Stimulated activated CD8-positive, alpha-beta memory T cell treated with anti-CD3 and anti-CD28 coated beads, Interleukin-15, amount 100 ng/mL, for 4 hours (primary cell): ENCODE results near the gene MIPEP.

Experiments used
- DNase-seq, 2 donors: peaks; one replicate each; pipeline ENCODE4 v3.0.0-alpha.2; 2020; ENCODE audit warnings: low read depth in 2 of 2

The MIPEP gene

GRCh38 chr13:23810685-23811240 is 78.4 kb downstream of the MIPEP start:
- DNase-seq = no peak

GRCh38 chr13:23808803-23809202 is 80.4 kb downstream of the MIPEP start:
- DNase-seq = no peak

DNA sequence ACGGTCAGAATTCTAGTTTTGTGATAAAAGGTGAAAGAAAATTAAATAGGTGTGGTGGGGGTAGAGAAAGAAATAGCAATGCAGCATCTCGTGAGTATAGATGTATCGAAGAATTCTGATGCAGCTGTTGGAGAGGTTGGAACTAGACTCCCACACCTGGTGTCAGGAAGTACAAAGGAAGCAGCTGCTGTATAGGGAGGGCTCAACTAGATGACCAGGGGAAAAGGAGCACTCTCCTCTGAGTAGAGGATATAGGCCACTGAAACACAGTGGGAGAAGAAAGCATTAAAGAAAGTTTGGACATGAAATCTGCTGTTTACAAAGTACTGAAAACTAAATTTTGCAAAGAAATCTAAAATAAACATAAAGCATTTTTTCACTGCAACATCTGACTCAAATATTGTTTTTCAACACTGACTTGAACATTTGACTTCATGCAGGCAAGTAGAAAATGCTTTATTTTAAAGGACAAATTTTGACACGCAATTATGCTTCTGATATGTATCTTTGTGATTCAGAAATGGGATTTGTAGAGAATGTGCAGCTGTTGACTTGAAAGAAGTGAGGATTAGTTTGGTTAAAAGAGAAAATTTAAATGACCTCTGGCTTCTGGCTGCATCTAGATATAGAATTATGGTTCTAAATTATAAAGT is 82.2 kb downstream of the MIPEP start:
- no peak for DNase-seq

GRCh38 chr13:23805821-23806220 is 83.4 kb downstream of the MIPEP start:
- no peak for DNase-seq

DNA sequence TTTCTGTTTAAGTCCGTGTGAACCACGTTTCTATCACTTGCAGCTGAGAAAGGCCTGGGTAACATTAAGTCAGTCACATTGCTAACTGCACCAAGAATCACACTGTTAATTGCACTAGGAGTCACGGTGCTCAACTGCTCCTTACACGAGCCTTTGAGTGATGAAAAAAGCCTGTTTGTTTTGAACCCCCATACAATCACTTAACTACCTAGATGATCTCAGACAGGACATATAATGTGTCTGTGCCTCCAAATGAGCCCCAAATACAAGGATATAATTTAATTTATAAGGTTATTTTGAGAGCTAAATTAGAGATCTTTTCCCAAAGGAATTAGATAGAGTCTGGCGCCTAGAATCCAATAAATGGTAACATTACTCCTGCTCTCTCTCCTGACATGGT is 84.1 kb downstream of the MIPEP start:
- no peak for DNase-seq

DNA sequence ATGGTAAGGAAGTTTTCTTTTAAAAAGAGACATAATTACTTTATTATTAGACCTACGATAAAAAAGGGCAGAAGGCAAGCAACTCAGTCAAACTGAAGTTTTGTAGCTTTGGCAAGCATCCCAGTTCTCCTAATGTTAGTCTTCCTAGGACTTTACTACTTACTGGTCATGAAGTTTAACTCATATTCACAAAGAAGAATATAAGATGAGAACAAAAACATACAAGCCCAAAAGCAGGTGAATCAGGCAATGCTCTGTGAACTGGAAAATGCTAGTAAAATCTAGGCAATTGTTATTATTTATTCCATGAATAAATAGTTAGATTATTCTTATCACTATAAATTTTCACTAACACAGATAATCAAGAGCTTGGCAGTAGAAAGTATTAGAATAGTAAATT is 85.0 kb downstream of the MIPEP start:
- DNase-seq = no peak

DNA sequence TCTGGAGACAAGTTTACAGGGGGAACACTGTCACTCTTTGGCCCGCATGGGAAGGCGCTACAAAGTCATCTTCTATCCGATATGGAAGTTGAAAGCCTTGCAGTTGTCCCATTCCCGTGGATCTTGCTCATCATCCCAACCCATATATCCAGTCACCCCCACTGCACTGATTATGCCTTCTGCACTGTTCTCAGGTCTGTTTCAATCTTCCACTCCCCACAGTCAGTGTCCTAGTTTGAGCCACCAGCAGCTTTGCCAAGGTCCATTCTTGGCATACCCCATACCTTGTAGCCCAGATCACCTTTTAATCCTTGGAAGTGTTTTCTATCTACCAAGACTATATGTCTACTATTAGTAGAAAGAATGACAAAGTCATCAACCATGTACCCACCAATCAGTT is 88.1 kb downstream of the MIPEP start:
- no peak for DNase-seq

DNA sequence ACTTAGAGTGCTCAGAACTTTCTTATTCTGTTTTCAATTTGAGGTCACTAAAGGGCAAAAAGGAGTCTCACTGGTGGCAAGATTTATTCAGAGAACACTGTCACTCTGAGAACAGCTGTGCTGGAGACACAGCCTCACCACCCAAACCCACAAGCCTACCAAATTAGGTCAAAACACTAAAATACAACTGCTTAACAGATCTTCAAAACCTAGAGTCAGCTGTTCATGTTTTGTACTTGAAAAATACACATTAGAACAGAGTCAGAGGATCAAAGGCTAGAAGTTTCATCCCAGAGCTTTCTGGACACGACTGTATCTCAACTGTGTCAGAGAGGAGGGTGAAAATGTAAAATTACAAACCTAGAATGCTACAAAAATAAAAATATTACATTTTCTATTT is 89.3 kb downstream of the MIPEP start:
- no peak for DNase-seq

GRCh38 chr13:23797276-23797903 is 91.8 kb downstream of the MIPEP start:
- no peak for DNase-seq

- no peak for DNase-seq
Observed at GRCh38 chr13:23796551-23796950, 92.6 kb downstream of the MIPEP start.

DNA sequence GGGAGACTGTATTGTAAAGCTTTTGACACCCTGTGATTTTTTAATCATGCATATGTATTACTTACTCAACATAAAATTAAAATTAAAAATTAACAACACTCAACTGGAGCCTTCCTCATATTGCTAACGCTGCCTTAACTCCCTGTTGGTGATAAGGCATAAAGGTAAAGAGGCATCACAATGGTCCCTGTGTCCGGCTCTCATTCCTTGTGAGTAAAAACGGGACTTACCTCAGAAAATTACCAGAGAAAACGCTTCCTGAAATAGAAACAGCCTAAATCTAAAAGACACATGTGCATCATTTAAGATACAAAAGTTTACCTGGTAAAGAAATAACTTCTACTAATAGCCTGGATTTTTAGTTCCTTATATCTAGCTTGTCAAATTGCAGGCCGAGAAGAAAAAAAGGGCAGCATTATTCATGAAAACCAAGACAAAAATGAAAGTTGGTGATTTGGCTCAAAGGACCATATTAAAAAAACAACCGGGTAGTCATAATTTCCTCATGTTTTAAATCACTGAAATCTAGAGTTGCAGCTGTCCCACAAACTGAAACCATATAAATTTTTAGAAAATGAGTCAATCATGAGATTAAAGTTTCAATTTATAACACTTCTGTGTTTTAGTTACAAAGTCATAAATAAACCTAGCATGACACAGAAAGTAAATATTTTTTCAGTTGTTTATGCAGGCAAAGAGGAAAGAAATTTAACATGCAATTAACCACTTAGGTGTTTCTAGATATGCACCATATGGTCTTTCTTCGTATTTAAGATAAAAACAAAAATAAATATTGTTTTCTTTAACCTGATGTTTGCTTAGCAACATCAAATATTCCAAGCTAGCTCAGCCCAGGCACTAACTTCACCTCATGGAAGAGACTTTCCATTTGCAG is 94.7 kb downstream of the MIPEP start:
- DNase-seq = no peak

DNA sequence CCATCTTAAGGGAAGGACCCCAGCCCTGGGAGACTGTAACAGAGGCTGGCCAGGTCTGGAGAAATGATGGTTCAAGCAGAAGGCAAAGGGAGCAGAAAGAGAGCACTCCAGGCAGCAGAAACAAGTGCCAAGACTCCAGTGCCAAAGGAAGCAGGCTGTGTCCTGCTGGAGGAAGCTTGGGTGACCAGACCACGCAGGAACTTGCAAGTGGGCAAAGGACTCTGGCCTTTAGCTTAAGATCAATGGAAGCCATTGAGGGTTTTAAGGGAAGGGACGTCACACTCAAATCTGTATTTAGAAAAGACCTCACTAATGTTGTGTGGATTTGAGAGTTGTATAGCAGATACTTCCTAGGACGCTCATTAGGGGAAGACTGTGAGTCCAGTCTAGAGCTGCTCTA is 95.5 kb downstream of the MIPEP start:
- DNase-seq = no peak

- no peak for DNase-seq
Observed at GRCh38 chr13:23792680-23793079, 96.5 kb downstream of the MIPEP start.

DNA sequence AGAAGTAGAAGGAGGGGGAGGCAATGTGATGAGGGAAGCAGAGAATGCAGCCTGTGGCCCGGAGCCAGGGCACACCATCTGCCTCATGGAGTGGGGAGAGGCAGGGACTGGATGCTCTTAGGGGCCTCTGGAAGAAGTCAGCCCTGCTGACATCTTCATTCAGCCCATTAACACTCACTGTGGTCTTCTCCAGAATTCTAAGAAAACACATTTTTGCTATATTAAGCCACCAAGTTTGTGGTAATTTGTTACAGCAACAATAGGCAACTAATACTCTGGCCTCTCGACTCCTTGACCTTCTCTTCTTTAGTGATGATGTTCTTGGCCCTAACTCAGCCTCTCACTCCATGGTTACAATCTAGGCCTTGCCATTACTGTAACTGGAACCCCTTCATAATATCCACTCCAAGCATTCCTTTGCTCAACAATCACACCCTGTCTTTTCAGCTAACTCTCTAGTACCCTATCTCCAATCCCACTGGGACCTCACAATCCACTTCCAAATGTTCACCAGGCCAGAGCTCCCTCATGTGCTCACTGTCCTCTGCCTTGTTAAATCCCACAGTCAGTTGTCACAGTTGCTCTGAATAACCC is 98.5 kb downstream of the MIPEP start:
- DNase-seq = no peak

- DNase-seq = no peak
Observed at GRCh38 chr13:23789576-23790346, 99.4 kb downstream of the MIPEP start.

DNA sequence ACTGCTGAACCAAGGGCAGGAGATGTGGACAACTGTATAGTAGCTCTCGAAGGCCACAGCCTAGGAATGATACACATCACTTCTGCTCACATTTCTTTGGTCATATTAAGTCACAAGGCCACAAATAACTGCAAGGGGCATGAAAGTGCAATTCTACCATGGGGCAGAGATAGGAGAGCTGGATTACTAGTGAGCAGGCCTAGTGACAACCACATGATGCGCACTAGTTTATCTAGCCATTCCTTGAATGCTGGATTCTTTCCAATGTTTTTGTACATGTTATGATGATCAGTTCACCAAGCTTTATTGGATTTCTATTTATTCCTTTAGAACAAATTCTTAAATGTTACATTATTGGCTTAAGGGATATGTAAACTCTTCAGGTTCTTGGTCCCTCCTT is 100.7 kb downstream of the MIPEP start:
- no peak for DNase-seq

DNA sequence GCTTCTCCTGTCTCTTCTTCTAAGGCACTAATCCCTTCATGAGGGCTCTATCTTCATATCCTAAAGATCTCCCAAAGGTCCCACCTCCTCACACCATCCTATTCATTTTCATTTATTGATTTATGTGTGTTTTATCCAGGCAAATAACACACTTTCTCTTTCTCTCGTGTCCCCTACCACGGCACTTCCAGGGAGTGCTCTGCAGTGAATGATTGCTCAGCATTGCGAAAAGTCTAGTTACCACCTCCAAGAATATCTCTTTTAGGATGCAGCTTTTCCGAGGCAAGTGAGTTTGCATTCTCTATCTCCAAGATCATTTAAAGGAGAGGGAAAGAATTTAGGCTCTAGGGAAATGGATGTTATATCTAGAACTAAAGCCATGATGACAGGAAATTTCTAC is 101.7 kb downstream of the MIPEP start:
- DNase-seq = no peak

DNA sequence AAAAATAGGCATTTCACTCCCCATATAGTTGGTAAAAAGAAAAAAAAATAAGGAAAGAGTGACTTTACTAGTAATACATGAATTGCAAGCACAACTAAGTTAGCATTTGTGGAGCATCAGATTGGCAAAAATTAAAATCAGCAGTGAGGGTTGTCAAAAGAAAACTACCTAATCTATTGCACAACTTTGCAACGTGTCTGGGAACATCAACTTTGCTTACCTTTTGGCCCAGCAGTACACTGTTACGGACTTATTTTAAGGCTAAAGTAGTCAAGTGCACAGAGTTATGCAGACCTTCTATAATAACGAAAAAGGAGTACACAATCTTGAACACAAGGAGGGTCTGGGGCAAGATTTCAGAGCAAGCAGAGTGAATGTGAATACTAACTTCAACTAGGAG is 102.6 kb downstream of the MIPEP start:
- no peak for DNase-seq

- no peak for DNase-seq
Observed at GRCh38 chr13:23778879-23779278, 110.3 kb downstream of the MIPEP start.

DNA sequence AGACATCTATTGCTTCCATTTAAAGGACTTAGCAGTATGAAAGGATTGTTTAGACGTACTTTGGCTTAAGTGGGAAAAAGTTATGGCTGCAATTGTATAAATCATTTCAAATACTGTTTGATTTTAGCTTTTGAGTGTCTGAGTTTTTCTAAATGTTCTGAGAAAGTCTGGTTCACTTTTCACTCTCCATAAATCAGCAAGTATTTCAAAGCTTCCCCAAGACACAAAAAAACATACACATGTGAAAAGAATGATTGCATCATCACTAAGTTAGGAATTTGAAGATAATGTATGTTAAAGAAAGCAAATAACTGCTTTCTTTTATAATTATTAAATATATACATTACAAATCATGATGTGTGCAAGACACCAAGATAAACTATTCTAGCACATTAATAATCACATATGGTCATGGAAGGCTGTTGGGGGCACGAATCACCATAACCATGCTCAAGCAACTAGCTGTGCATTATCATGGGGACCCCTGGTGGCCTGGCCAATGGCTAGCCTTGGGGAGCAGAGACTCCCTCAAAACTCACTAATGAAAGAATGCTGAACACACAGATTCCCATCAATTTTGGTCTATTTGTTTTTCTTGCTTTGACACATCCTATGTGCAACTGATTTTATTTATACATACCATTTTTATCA is 111.1 kb downstream of the MIPEP start:
- no peak for DNase-seq

DNA sequence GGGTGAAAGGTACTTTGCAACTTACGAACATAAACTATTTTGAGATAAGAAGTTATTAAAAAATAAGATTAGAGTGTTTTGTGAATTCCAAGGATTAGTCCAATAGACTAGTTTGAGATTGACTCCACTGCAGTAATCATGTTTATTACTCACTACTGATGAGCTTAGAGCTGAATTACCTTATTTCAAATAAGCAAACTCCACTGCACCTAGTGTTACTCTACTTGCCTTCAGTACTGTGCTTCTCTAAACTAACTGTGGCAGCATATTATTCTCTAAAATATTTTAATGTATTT is 111.7 kb downstream of the MIPEP start:
- no peak for DNase-seq
